Epithelial cell of proximal tubule (primary cell): Measurements from ENCODE around the gene OR51E2. TPM values are rescaled to one million over a fixed set of nuclear protein-coding genes. Genes with fewer than 3 reads are reported as not detected.

Source experiments
- DNase-seq: peaks from one replicate; pipeline ENCODE4 v3.0.0-alpha.2; 2011; ENCODE audit warnings: low read depth
- H3K4me3 ChIP-seq: 2 replicates; pipeline ENCODE4 v1.5.1; 2011; ENCODE audit warnings: low read depth, mild to moderate bottlenecking, low read length
- CTCF ChIP-seq: conservative IDR thresholded peaks from 2 replicates; pipeline ENCODE4 v1.5.1; 2012; ENCODE audit warnings: low read depth, mild to moderate bottlenecking, low read length
- total RNA-seq: library from RNA; depleted of rRNA; stranded (reverse); fragments of >200 nt; gene quantifications from 2 replicates; pipeline ENCODE4 v1.2.3, GENCODE V29; 2015

The OR51E2 gene
- total RNA-seq, 1 donor from 2014 or later: not detected

GRCh38 chr11:4664183-4664582 is 33.5 kb downstream of the OR51E2 start:
- no peak overlapping the region for H3K4me3 ChIP-seq
- no peak for DNase-seq
- TF ChIP-seq CTCF: no peak

DNA sequence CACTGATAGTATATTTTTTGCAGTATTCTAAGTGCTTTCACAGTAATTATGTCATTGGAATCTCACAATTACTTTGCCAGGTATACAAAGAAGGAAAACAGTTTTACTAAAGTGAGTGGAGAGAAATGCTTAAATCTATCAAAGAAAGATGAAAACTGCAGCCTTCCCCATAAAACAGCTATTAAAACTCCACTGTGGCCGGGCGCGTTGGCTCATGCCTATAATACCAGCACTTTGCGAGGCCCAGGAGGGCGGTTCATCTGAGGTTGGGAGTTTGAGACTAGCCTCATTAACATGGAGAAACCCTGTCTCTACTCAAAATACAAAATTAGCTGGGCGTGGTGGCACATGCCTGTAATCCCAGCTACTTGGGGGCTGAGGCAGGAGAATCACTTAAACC is 34.8 kb downstream of the OR51E2 start:
- no peak for TF ChIP-seq CTCF
- DNase-seq: no peak
- H3K4me3 ChIP-seq: no peak overlapping the region

GRCh38 chr11:4658629-4659445 is 38.8 kb downstream of the OR51E2 start:
- DNase-seq: no peak
- TF ChIP-seq CTCF: no peak
- H3K4me3 ChIP-seq: no peak overlapping the region

DNA sequence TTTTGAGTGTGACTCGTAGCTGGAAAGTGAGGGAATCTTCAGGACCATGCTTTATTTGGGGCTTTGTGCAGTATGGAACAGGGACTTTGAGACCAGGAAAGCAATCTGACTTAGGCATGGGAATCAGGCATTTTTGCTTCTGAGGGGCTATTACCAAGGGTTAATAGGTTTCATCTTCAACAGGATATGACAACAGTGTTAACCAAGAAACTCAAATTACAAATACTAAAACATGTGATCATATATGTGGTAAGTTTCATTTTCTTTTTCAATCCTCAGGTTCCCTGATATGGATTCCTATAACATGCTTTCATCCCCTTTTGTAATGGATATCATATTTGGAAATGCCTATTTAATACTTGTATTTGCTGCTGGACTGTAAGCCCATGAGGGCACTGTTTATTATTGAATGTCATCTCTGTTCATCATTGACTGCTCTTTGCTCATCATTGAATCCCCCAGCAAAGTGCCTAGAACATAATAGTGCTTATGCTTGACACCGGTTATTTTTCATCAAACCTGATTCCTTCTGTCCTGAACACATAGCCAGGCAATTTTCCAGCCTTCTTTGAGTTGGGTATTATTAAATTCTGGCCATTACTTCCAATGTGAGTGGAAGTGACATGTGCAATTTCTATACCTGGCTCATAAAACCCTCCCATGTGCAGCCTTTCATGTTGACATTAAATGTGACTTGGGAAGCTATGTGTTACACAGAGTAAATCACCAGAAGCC is 42.9 kb downstream of the OR51E2 start:
- TF ChIP-seq CTCF: no peak
- no peak for DNase-seq
- H3K4me3 ChIP-seq: no peak overlapping the region

DNA sequence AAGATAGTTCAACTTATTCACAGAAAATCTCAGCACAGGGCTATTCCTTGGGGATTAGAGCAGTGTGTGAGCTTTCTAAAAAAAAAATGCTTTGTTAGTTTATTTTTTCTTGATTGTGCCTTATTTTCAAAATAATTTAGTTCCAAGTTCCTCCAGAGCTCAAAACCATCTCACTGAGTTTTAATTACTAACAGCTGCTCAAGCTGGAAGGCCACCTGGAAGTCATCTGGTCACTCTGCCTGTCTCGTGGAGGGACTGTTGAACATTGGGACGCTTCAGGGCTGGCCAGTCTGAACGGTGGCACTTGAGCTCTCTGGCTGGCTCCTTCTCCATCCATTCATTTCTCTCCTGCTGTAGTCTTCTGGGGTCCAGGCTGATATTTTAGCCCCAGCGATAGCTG is 49.9 kb downstream of the OR51E2 start:
- no peak for TF ChIP-seq CTCF

GRCh38 chr11:4645974-4646373 is 51.7 kb downstream of the OR51E2 start:
- H3K4me3 ChIP-seq: no peak overlapping the region
- no peak for DNase-seq
- TF ChIP-seq CTCF: no peak

More for the DNA sequence above, 49.9 kb downstream of the OR51E2 start:
- H3K4me3 ChIP-seq: no peak overlapping the region
- DNase-seq: no peak
